ENCODE data around the gene GLRB. TPM values are rescaled to one million over a fixed set of nuclear protein-coding genes. Genes with fewer than 3 reads are reported as not detected.

Gene GLRB
- total RNA-seq, 1 donor = 27.1 TPM

- H3K27me3 ChIP-seq (ENCODE audit: insufficient read depth, low read length) = no peaks in the 10 kb centered on the region
- no peak for TF ChIP-seq CTCF (IDR thresholded peaks at IDR 0.05; ENCODE audit: extremely low read depth, low read depth, low read length)
- no peak overlapping the region for H2AFZ ChIP-seq (ENCODE audit: low read length)
- H3K4me3 ChIP-seq (ENCODE audit: insufficient read depth, low read length) = no peak overlapping the region
- H3K79me2 ChIP-seq (ENCODE audit: insufficient read depth, low read length) = no peaks in the 10 kb centered on the region
- no peaks in the 10 kb centered on the region for H4K20me1 ChIP-seq (ENCODE audit: insufficient read depth, low read length)
- no peak for DNase-seq (ENCODE audit: insufficient read length, low spot score, missing footprints)
- H3K4me1 ChIP-seq (ENCODE audit: insufficient read depth, low read length) = no peaks in the 10 kb centered on the region
- H3K36me3 ChIP-seq (ENCODE audit: insufficient read depth, low read length) = no peaks in the 10 kb centered on the region
- no peak overlapping the region for H3K27ac ChIP-seq (ENCODE audit: low read depth, low read length)
- no peak overlapping the region for H3K4me2 ChIP-seq (ENCODE audit: insufficient read depth, low read length)
- H3K9me3 ChIP-seq (ENCODE audit: low read depth, low read length) = no peaks in the 10 kb centered on the region
These were observed 109.4 kb downstream of the GLRB start for GRCh38 chr4:157185363-157185762.

GRCh38 chr4:157195374-157195773, 119.4 kb downstream of the GLRB start:
- no peak overlapping the region for H3K27ac ChIP-seq (ENCODE audit: low read depth, low read length)
- no peak for DNase-seq (ENCODE audit: insufficient read length, low spot score, missing footprints)
- H3K79me2 ChIP-seq (ENCODE audit: insufficient read depth, low read length) = no peaks in the 10 kb centered on the region
- no peaks in the 10 kb centered on the region for H3K9me3 ChIP-seq (ENCODE audit: low read depth, low read length)
- H3K36me3 ChIP-seq (ENCODE audit: insufficient read depth, low read length) = no peaks in the 10 kb centered on the region
- H3K4me1 ChIP-seq (ENCODE audit: insufficient read depth, low read length) = no peaks in the 10 kb centered on the region
- H4K20me1 ChIP-seq (ENCODE audit: insufficient read depth, low read length) = no peaks in the 10 kb centered on the region
- no peak for TF ChIP-seq CTCF (IDR thresholded peaks at IDR 0.05; ENCODE audit: extremely low read depth, low read depth, low read length)
- H2AFZ ChIP-seq (ENCODE audit: low read length) = no peak overlapping the region
- no peaks in the 10 kb centered on the region for H3K27me3 ChIP-seq (ENCODE audit: insufficient read depth, low read length)
- H3K4me2 ChIP-seq (ENCODE audit: insufficient read depth, low read length) = no peak overlapping the region
- H3K4me3 ChIP-seq (ENCODE audit: insufficient read depth, low read length) = no peak overlapping the region

- H3K27me3 ChIP-seq (ENCODE audit: insufficient read depth, low read length) = no peaks in the 10 kb centered on the region
- H3K4me1 ChIP-seq (ENCODE audit: insufficient read depth, low read length) = no peaks in the 10 kb centered on the region
- H2AFZ ChIP-seq (ENCODE audit: low read length) = no peak overlapping the region
These were observed 120.1 kb downstream of the GLRB start for GRCh38 chr4:157196046-157196445.

GRCh38 chr4:157204634-157205244, 128.8 kb downstream of the GLRB start:
- Histone ChIP-seq H2AFZ (ENCODE audit: low read length) (no peak overlapping the region), H3K79me2 (ENCODE audit: insufficient read depth, low read length) (no peaks in the 10 kb centered on the region), H3K9me3 (ENCODE audit: low read depth, low read length) (no peaks in the 10 kb centered on the region), H3K36me3 (ENCODE audit: insufficient read depth, low read length) (no peaks in the 10 kb centered on the region), H3K4me1 (ENCODE audit: insufficient read depth, low read length) (no peaks in the 10 kb centered on the region), H3K27me3 (ENCODE audit: insufficient read depth, low read length) (no peaks in the 10 kb centered on the region), H3K4me3 (ENCODE audit: insufficient read depth, low read length) (no peak overlapping the region), H3K4me2 (ENCODE audit: insufficient read depth, low read length) (no peak overlapping the region), H3K27ac (ENCODE audit: low read depth, low read length) (no peak overlapping the region), H4K20me1 (ENCODE audit: insufficient read depth, low read length) (no peaks in the 10 kb centered on the region)
- DNase-seq (ENCODE audit: insufficient read length, low spot score, missing footprints) = no peak
- peak; percentile 46 for TF ChIP-seq CTCF (IDR thresholded peaks at IDR 0.05; ENCODE audit: extremely low read depth, low read depth, low read length)

More at GRCh38 chr4:157196046-157196445, 120.1 kb downstream of the GLRB start:
- H3K4me3 ChIP-seq (ENCODE audit: insufficient read depth, low read length) = no peak overlapping the region
- H3K9me3 ChIP-seq (ENCODE audit: low read depth, low read length) = no peaks in the 10 kb centered on the region
- DNase-seq (ENCODE audit: insufficient read length, low spot score, missing footprints) = no peak
- no peak overlapping the region for H3K4me2 ChIP-seq (ENCODE audit: insufficient read depth, low read length)
- H3K79me2 ChIP-seq (ENCODE audit: insufficient read depth, low read length) = no peaks in the 10 kb centered on the region
- H3K27ac ChIP-seq (ENCODE audit: low read depth, low read length) = no peak overlapping the region
- no peaks in the 10 kb centered on the region for H4K20me1 ChIP-seq (ENCODE audit: insufficient read depth, low read length)
- H3K36me3 ChIP-seq (ENCODE audit: insufficient read depth, low read length) = no peaks in the 10 kb centered on the region
- TF ChIP-seq CTCF (IDR thresholded peaks at IDR 0.05; ENCODE audit: extremely low read depth, low read depth, low read length) = no peak
